Superior temporal gyrus (tissue), 1 donor: ENCODE data around the gene HSF2BP.
"Not testable (repeated sequence)": the region's sequence is repeated elsewhere in the genome, so short reads cannot be mapped to it uniquely, and the experiment has no call there.

Source experiments
- DNase-seq: peaks from one replicate; pipeline ENCODE4 v3.0.0-alpha.2; 2016; ENCODE audit errors: extremely low spot score

Gene HSF2BP

DNA sequence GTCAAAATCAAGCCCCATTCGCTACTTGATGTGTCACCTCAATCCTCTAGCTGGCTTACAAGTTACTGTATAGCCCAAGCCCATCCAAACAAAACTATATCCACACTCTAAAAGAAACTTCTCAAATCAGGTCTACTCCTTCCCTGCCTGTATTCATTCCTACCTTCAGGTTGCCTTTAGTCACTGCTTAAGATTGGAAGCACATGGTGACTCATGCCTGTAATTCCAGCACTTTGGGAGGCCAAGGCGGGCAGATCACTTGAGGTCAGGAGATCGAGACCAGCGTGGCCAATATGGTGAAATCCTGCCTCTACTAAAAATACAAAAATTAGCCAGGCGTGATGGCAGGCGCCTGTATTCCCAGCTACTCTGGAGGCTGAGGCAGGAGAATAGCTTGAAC lies 7.4 kb downstream of the HSF2BP start:
- not testable (repeated sequence) for DNase-seq

DNA sequence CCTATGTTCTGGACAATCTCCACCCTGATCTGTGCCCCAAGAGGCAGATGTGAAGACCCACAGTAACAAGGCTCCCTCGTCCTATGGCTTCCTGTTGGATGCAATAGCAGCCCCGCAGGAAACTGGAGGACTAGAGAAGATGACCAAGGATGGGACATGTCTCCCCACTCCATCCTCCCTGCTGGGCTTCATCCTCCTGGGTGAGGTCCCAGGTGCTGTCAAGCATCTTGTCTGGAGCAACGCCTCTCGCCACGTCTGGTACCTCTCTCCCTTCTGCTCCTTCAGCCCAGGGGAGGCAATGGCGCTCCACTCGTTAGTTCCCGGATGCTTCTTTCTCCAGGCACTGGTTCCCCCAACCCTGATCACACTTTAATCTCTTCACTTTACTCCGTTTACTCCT lies 11.1 kb downstream of the HSF2BP start:
- no peak for DNase-seq

DNA sequence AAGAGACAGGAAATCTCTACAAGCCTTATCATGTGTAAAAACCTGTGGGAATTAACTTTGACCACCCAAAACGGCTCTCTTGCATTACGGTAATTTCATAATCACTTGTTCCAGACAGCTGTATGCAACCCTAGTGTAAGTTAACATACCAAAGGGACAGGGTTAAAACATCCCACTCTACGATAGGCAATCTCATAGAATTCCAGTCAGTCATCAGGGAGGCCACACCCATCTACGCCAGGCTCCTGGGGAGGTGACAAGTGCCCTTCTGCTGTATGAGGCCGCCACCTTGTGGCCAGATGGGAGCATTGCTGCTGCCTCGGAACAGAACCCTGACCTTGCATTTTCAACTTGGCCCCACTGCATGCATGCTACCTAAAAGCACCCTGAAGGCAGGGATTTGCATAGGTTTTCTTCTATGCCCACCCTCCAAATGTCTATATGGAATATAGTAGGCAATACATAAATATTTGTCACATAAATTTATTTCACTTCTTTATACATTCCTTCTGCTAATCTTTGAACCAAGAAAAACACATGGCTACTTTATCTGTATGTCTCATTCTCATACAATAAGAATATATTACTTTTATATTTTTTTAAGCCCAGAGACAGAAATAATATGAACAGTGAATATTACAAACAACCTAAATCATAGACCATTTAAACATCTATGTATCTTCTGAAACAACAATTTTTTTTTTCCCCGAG lies 12.6 kb downstream of the HSF2BP start:
- peak; percentile 92 for DNase-seq

DNA sequence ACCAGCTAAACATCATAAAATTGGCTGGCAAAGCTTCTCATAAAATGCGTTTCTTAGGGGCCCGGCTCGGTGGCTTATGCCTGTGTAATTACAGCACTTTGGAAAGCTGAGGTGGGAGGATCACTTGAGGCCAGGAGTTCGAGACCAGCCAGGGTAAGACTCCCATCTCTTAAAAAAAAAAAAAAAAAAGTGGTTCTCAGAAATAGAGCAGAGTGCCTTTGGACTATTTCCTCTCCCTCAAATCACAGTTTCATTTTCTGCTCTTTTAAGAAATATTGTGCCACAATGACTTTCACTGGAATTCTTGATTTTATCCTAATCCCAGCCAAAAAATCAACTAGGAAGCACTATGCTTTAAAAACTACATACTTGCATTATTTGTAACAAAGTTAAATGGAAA lies 13.3 kb downstream of the HSF2BP start:
- no peak for DNase-seq

DNA sequence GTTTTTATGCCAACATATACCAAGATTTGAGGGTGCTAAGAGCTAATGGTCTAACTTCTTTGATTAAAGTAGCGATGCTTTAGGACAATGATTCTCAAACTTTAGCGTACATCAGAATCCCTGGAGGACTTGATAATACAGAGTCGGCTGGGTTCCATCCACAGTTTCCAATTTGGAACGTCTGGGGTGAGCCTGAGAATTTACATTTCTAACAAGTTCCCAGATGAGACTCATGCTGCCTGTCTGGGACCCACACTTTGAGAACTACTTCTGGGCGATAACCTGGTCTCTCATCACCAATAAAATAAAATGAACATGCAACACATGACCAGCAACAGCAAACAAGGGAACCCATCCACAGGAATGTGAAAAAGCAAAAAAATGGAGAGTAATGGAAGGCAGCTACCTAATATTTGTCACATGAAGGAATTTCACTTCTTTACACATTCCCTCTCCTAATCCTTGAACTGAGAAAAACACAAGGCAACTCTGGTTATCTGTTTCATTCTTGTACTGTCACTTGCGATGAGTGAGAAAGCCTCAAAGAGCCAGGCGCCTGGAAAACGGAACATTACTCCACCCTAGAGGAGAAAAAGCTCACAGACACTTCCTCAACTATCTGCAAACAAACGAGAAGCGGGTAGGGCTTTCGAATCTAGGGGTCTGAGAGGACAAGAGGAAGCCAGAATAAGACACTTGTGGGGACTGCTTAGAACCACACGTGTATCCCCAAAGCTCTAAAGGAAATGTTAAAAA lies 14.0 kb downstream of the HSF2BP start:
- DNase-seq = peak; percentile 72

DNA sequence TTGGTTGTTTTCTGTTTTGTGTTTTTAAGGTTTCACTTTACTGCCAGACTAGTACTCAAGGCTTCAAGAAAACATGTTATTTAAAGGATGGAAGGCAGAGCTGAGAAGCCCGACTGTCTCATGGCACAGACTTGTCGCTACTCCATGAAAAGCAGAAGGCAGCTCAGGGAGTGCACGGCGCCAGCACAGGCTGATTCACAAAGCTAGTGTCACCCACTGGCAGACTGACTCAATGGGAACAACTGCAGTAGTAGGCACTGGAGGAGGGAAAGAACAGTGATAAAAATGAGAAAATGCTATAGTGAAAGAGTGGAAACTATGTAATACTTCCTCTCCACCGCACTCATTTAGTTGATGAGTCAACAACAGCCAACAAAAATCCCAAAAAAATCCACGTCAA lies 14.7 kb downstream of the HSF2BP start:
- peak; percentile 61 for DNase-seq

DNA sequence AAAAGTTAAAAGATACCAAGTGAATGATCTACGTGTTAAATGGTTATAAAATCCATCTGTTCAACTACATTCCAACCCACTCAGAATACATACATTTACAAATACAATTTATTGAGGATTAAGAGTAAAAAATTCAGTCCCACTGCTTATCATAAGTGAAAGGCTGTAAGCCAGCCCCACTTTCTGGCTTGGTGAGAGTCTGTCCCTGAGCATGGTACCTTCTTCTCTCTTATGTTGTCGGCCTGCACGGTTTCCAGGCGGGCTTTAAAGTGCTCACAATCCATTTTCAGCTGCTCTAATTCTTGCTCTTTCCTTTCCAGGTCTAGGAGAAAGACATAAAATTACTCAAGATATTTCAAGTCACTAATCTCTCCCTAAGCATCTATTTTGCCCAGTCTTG lies 15.2 kb downstream of the HSF2BP start:
- no peak for DNase-seq

DNA sequence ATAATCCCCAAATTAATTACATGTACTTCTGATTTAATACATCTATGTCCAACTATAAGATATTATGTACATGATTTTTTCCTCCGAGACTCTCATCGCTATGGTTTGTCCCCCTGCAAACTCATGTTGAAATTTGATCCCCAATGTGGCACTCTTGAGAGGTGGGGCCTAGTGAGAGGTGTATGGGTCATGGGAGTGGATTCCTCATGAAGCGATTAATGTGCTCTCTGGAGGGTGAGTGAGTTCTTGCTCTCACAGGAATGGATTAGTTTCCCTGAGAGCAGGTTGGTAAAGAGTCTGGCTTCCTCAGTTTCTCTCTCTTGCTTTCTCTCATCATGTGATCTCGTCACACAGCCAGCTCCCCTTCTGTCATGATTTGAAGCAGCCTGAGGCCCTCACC lies 16.1 kb downstream of the HSF2BP start:
- no peak for DNase-seq

DNA sequence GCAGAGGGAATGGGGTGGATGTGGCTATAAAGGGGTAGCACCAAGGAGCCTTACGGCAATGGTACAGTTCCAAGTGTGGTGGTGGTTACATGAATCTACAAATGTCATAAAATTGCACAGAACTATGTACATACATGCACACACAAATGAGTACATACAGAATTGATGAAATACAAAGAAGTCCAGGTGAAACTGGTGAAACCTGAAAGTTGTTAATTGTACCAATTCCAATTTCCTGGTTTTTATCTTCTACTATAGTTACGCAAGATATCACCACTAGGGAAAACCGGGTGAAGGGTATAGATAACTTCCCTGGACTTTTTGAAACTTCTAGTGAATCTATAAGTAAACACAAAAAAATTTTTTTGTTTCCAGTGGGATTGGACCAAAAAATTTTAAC lies 18.9 kb downstream of the HSF2BP start:
- no peak for DNase-seq

DNA sequence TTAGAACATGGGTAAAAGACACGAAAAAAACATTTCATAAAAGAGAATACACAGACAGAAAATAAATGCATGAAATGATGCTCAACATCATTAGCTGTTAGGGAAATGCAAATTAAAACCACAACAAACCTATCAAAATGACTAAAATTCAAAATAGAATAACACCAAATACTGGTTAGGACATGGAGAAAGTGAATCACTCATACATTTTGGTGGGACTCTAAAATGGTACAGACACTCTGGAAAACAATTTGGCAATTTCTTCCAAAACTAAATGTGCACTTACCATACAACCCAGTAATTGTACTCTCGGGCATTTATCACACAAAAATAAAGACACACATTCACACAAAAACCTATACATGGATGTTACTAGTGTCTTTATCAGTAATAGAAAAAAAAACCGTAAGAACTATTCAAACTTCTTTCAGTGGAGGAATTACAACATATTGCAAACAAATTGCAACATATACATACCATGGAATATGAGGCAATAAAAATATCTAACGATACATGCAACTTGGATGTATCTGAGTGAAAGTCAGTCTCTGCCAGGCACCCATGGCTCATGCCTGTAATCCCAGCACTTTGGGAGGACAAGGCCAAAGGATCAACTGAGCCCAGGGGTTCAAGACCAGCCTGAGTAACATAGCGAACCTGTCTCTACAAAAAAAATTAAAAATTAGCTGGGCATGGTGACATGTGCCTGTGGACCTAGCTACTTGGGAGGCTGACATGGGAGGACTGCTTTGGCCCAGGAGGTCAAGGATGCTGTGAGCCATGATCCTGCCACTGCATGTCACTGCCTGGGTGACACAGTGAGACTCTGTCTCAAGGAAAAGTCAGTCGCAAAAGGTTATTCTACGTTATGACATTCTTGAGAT lies 19.6 kb downstream of the HSF2BP start:
- DNase-seq = no peak

DNA sequence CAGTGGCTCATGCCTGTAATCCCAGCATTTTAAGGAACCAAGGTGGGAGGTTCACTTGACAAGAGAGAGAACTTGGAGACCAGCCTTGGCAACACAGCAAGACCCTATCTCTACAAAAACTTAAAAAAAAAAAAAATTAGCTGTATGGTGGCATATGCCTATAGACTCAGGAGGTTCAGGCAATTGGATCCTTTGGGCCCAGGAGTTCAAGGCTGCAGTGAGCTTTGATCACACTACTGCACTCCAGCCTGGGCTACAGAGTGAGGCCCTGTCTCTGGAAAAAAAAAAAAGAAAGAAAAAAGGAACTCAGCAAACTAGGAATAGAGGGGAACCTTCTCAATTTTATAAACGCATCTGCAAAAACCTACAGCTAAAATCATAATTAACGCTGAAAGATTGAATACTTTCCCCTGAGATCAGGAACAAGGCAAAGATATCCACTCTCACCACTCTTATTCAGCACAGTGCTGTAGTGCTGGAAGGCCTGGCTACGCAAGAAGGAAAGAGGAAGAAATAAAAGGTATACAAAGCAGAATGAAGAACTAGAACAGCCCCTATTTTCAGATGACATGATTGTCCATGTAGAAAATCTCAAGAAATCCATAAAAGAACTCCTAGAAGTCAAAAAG lies 21.6 kb downstream of the HSF2BP start:
- no peak for DNase-seq

DNA sequence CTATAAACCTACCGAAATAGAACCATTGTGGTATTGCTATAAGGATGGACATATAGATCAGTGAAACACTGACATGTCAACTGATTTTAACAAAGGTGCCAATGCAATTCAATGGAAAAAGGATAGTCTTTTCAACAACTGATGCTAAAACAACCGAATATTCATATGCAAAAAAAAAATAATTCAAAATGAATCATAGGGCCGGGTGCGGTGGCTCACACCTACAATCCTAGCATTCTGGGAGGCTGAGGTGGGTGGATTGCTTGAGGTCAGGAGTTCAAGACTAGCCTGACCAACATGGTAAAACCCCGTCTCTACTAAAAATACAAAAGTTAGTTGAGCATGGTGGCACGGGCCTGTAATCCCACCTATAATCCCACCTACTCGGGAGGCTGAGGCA lies 23.9 kb downstream of the HSF2BP start:
- no peak for DNase-seq

DNA sequence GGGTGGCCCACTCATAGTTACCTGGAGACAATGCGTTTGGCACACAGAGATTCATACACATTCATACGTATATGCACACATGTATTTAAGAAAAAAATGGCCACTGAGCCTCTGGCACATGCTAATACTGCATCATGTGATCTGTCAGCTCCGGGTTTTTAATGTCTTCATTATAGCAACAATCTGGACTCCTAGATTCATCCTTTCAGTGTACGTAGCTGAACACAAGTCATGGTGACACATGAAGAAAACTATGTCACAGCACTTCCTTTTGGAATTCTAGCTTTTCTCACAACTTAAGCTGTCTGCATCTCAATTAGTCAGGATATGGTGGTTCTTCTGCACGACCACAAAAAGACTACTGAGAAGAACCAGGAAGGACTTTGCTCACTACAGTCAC lies 24.7 kb downstream of the HSF2BP start:
- no peak for DNase-seq

DNA sequence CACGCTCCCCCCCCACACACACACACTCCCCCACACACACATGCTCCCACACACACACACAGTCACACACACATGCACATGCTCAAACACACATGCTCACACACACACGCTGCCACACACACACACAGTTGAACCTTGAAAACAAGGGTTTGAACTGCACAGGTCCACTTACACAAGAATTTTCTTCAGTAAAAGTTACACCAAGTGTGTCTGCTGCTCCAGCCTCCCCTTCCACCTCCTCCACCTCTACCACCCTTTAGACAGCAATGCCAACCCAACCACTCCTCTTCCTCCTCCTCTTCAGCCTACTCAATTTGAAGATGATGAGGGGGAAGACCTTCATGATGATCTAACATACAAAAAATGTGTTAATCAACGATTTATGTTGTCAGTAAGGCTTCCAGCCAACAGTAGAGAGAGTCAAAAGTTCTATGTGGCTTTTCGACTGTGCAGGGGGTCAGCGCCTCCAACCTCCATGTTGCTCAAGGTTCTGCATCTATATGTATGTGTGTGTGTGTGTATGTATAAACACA lies 26.8 kb downstream of the HSF2BP start:
- no peak for DNase-seq

DNA sequence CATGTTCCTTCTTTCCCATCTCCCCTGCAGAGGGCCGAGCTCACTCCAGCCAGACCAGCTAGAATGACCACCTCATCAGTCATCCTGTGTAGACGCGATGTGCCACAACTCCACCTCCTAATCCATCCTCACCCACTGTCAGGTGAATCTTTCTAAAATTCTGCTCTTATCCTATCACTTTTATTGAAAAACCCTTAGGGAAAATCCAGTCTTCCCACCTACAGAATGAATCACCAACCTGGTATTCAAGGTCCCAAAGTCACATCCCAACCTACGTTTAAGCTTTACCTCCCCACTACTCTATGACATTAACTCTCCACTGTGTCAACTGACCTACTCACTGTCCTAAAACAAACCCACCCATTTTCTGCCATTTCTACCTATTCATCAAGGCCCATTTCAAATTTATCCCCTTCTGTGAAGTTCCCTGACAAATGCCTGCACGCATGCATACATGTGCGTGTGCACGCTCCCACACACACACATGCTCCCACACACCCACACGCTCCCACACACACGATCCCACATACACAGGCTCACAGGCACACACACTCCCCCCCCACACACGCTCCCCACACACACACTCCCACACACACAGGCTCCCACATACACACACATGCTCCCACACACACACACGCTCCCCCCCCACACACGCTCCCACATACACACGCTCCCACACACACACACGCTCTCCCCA lies 27.7 kb downstream of the HSF2BP start:
- no peak for DNase-seq

DNA sequence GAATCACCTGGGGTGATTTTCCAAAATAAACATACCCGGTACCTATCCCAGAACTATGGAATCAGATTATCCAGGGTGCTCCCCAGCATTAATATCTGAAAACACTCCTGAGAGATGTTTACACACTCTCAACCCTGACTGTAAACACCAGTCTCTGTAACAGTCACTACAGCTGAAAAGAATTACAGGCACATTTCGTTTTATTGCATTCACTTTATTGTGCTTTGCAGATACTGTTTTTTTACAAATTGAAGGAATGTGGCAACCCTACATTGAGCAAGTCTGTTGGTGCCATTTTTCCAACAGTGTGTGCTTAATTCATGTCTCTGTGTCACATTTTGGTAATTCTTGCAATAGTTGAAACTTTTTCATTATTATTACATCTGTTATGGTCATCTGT lies 31.8 kb downstream of the HSF2BP start:
- no peak for DNase-seq

DNA sequence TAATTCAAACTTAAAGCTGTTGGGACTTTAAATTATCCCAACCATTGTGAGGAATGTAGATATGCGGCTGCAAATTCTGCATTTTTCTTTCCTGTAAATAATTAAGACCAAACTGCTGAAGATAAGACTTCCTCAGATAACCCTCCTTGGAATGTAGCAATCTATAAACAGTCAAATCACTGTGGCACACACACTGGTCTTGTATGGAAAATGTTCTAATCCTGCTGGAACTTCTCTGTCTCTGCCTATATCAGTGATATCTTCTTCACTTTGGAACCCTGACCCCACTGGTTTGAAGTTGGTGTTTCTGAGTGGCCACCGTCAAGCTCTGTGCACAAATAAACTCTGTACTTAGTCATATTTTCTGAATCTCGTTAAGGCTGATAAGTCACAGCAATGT lies 32.9 kb downstream of the HSF2BP start:
- DNase-seq = no peak

DNA sequence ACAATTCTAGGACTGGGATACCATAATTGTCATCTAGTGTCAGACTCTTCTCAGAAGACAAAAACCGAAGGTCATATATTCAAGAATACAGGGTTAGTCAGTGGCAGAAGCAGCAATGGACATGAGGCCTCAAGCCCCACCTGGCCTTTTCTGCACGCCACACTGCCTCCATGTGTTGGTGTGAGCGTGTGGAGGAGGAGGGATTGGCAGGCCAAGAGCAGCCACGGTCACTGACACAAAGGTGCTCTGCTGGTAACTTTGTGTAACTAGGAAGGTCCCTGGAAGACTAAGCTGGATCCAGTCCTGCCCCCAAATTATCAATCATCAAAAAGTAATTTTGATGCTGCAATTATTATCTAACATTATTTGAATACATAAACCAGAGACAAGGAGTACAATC lies 34.9 kb downstream of the HSF2BP start:
- no peak for DNase-seq

DNA sequence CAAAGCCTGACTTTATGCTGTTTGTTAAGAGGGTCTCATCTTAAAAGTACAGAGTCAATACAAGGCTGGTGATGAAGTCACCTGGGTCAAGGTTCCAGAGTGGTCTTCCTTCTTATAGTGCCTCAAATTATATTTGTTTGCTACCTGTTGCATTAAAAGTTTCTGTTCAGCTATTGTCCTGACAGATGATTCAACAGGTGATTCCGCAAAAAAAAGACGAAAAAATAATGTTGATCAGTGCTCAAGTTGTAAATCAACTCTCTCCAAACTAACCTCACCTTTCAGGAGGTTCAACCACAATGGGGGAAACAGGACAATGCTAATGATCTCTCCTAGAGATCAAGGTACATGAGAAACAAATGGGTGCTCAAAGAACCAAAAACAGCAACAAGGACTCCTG lies 35.7 kb downstream of the HSF2BP start:
- DNase-seq = no peak

DNA sequence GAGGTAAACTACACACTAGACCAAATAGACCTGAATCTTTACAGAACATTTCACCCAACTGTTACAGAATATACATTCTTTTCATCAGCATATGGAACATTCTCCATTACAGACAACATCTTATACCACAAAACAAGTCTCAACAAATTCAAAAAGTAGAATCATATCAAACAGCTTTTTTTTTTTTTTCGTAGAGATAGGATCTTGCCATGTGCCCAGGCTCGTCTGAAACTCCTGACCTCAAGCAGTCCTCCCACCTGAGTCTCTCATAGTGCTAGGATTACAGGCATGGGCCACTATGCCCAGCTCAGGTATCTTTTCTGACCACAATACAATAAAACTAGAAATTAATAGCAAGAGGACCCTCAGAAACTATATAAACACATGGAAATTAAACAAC lies 36.5 kb downstream of the HSF2BP start:
- DNase-seq = no peak

DNA sequence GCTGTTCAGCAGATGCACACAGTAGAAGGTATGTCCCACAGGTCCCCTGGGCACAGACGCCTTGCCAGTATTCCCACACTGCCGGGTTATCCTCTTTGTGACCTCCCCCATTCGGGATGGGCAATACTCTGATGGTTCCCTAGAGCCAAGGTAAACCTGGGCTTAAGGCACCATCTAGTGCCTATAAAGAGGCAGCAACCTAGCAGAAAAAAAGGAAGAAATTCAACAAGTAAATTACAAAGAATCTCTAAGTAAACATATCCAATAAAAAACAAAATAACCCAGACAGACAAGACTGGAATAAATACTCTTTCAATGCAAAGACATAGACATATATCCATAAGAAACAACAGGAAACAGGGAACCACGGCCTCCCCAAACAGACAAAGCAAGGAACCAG lies 39.4 kb downstream of the HSF2BP start:
- no peak for DNase-seq
